HL-60 (cell line): Measurements from ENCODE around the gene PRMT7.

Experiments used
- DNase-seq, 2 experiments: peaks; one replicate each; pipeline ENCODE4 v3.0.0-alpha.2; 2010 to 2020; ENCODE audit warnings: low read depth in 1 of 2, low spot score in 1 of 2
- H3K27ac ChIP-seq: fragments of 250-450 bp; sonication (Bioruptor Pico); replicated peaks from 2 replicates; pipeline ENCODE4 v1.5.1; 2020; ENCODE audit warnings: mild to moderate bottlenecking, moderate library complexity
- H3K27me3 ChIP-seq: fragments of 250-450 bp; sonication (Bioruptor Pico); 2 replicates; pipeline ENCODE4 v1.5.1; 2021; ENCODE audit warnings: mild to moderate bottlenecking, moderate library complexity; ENCODE audit not compliant: insufficient read depth, poor library complexity, severe bottlenecking
- H3K4me3 ChIP-seq: replicated peaks from 2 replicates; pipeline ENCODE4 v1.5.1; 2011; ENCODE audit warnings: mild to moderate bottlenecking, control low read depth, low read length; ENCODE audit not compliant: insufficient read depth
- GABPA ChIP-seq: IDR thresholded peaks from 2 replicates; pipeline ENCODE4 v1.6.1; 2012; ENCODE audit warnings: low read depth
- POLR2AphosphoS5 ChIP-seq: IDR thresholded peaks from 2 replicates; pipeline ENCODE4 v1.6.1; 2012; ENCODE audit warnings: low read depth
- SPI1 ChIP-seq: IDR thresholded peaks from 2 replicates; pipeline ENCODE4 v1.6.1; 2012; ENCODE audit warnings: low read depth, mild to moderate bottlenecking, borderline replicate concordance
- TF ChIP-seq, protein P1 (sequence below): IDR thresholded peaks from one replicate; pipeline ENCODE4 v1.5.1; 2011; ENCODE audit warnings: low read length, control low read depth, inconsistent platforms; ENCODE audit not compliant: insufficient read depth
- TF ChIP-seq, protein P2 (sequence below): IDR thresholded peaks from 2 replicates; pipeline ENCODE4 v1.6.1; 2012; ENCODE audit warnings: low read depth; ENCODE audit not compliant: insufficient replicate concordance

PRMT7 gene

DNA sequence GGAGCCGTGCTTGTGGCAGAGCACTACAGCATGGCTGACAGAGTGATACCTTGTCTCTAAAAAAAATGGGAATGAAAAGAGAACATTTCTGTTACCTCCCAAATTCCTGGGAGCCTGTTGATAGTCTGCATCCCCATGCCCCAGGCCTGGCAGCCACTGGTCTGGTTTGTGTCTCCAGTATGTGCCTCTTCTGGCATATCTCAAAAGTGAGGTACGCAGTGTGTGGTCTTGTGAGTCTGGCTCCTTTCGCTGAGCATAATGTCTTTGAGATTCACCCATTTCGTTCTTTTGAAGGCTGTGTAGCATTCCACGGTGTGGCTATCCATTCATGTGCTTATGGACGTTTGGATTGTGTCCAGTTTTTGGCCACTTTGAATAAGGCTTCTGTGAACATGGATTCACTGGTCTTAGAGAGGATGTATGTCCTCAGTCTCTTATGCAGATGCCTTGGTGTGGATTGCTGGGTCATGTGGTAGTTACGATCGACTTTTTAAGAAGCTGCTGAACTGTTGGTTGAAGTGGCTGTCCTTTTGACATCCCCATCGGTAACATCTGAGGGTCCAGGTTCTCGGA lies 39.1 kb downstream of the PRMT7 start:
- Histone ChIP-seq H3K27ac (no peak overlapping the region), H3K4me3 (no peak overlapping the region), H3K27me3 (no peaks in the 10 kb centered on the region)
- TF ChIP-seq, protein P1, sequence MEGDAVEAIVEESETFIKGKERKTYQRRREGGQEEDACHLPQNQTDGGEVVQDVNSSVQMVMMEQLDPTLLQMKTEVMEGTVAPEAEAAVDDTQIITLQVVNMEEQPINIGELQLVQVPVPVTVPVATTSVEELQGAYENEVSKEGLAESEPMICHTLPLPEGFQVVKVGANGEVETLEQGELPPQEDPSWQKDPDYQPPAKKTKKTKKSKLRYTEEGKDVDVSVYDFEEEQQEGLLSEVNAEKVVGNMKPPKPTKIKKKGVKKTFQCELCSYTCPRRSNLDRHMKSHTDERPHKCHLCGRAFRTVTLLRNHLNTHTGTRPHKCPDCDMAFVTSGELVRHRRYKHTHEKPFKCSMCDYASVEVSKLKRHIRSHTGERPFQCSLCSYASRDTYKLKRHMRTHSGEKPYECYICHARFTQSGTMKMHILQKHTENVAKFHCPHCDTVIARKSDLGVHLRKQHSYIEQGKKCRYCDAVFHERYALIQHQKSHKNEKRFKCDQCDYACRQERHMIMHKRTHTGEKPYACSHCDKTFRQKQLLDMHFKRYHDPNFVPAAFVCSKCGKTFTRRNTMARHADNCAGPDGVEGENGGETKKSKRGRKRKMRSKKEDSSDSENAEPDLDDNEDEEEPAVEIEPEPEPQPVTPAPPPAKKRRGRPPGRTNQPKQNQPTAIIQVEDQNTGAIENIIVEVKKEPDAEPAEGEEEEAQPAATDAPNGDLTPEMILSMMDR, result no peak
- TF ChIP-seq GABPA (no peak), SPI1 (no peak), POLR2AphosphoS5 (no peak)
- TF ChIP-seq, protein P2, sequence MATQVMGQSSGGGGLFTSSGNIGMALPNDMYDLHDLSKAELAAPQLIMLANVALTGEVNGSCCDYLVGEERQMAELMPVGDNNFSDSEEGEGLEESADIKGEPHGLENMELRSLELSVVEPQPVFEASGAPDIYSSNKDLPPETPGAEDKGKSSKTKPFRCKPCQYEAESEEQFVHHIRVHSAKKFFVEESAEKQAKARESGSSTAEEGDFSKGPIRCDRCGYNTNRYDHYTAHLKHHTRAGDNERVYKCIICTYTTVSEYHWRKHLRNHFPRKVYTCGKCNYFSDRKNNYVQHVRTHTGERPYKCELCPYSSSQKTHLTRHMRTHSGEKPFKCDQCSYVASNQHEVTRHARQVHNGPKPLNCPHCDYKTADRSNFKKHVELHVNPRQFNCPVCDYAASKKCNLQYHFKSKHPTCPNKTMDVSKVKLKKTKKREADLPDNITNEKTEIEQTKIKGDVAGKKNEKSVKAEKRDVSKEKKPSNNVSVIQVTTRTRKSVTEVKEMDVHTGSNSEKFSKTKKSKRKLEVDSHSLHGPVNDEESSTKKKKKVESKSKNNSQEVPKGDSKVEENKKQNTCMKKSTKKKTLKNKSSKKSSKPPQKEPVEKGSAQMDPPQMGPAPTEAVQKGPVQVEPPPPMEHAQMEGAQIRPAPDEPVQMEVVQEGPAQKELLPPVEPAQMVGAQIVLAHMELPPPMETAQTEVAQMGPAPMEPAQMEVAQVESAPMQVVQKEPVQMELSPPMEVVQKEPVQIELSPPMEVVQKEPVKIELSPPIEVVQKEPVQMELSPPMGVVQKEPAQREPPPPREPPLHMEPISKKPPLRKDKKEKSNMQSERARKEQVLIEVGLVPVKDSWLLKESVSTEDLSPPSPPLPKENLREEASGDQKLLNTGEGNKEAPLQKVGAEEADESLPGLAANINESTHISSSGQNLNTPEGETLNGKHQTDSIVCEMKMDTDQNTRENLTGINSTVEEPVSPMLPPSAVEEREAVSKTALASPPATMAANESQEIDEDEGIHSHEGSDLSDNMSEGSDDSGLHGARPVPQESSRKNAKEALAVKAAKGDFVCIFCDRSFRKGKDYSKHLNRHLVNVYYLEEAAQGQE, result no peak
- no peak for DNase-seq

DNA sequence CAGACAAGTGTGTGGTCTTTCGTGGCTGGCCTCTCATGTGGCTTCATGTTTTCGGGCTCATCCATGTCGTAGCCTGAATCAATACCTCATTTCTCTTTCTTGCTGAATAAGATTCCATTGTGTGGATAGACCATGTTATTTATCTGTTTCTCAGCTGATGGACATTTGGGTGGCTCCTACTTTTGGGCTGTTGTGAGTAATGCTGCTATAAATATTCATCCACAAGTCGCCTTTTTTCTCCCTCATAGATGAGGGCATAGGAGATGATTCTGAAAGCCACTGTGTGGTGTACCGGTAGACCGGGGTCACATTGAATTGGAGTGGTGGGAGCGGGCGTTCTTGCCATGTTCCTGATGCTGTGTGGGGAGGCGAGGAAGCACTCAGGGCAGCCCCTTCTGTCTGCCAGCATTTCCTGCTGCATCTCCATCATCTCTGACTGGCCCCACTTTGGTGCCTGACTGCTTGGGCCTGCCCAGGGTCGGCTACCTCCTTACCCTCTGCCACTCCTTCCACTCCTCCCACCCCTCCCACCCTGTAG lies 40.1 kb downstream of the PRMT7 start:
- no peak for DNase-seq
- Histone ChIP-seq H3K4me3 (no peak overlapping the region), H3K27ac (no peak overlapping the region), H3K27me3 (no peaks in the 10 kb centered on the region)
- no peak for TF ChIP-seq SPI1
- TF ChIP-seq GABPA, result no peak
- TF ChIP-seq, protein P2, result no peak
- TF ChIP-seq, protein P1, result no peak
- no peak for TF ChIP-seq POLR2AphosphoS5

DNA sequence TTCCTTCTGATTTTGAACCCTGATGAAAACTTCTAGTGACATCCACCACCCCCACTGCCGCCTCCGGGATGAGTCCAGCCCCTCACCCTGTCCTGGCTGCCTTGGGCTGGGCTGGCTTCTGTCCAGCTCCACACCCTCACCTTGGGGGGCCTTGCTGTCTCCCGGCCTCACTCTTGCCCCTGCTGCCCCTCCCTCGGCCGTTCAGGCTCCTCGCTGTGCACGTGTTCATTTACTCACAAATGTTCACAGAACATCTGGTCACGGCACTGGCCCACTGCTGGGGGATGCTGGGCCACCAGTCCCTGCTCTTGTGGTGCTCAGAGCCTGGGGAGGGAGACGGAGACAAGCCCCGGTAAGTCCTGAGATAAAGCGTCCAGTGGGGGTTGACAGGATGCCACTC lies 40.6 kb downstream of the PRMT7 start:
- no peak overlapping the region for H3K4me3 ChIP-seq
- no peak for TF ChIP-seq POLR2AphosphoS5
- TF ChIP-seq SPI1, result no peak
- TF ChIP-seq GABPA, result no peak
- TF ChIP-seq, protein P1, result no peak
- TF ChIP-seq, protein P2, result no peak
- no peak overlapping the region for H3K27ac ChIP-seq
- no peaks in the 10 kb centered on the region for H3K27me3 ChIP-seq
- no peak for DNase-seq
